GM18520 (cell line): Measurements from ENCODE around the gene SLC37A4.
"Not testable (repeated sequence)": the region's sequence is repeated elsewhere in the genome, so short reads cannot be mapped to it uniquely, and the experiment has no call there.

Source experiments
- ATAC-seq: cut with Tn5 transposase; IDR thresholded peaks from one replicate; pipeline ENCODE4 v1.9.1; 2021; ENCODE audit not compliant: unreplicated experiment

SLC37A4 gene

GRCh38 chr11:119042927-119043326 lies 12.2 kb upstream of the SLC37A4 start:
- ATAC-seq = no peak

GRCh38 chr11:119041821-119042514 lies 11.3 kb upstream of the SLC37A4 start:
- no peak for ATAC-seq

DNA sequence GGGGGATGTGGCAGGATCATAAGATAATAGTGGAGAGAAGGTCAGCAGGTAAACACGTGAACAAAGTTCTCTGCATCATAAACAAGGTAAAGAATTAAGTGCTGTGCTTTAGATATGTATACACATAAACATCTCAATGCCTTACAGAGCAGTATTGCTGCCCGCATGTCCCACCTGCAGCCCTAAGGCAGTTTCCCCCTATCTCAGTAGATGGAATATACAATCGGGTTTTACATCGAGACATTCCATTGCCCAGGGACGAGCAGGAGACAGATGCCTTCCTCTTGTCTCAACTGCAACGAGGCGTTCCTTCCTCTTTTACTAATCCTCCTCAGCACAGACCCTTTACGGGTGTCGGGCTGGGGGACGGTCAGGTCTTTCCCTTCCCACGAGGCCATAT lies 8.8 kb upstream of the SLC37A4 start:
- ATAC-seq = not testable (repeated sequence)

GRCh38 chr11:119038884-119039283 lies 8.2 kb upstream of the SLC37A4 start:
- no peak for ATAC-seq

DNA sequence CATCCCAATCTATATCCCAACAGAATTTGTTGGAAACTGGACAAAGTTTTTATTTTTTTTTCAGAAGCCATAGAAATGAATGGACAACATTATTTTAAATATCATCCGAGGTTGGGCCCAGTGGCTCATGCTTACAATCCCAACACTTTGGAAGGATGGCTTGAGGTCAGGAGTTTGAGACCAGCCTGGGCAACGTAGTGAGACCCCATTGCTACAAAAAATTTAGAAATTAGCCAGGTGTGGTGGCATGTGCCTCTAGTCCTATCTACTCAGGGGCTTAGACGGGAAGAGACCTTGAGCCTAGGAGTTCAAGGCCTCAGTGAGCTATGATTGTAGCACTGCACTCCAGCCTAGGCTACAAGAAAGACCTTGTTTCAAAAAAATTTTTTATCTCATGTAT lies 4.1 kb upstream of the SLC37A4 start:
- no peak for ATAC-seq

GRCh38 chr11:119033421-119033820 lies 2.7 kb upstream of the SLC37A4 start:
- not testable (repeated sequence) for ATAC-seq

- no peak for ATAC-seq
Observed at GRCh38 chr11:119031912-119032280, 1.2 kb upstream of the SLC37A4 start.

- no peak for ATAC-seq
Observed at GRCh38 chr11:119030029-119030328, 698 bp downstream of the SLC37A4 start.

- ATAC-seq = no peak
Observed at GRCh38 chr11:119029340-119030028, 1.2 kb downstream of the SLC37A4 start.

DNA sequence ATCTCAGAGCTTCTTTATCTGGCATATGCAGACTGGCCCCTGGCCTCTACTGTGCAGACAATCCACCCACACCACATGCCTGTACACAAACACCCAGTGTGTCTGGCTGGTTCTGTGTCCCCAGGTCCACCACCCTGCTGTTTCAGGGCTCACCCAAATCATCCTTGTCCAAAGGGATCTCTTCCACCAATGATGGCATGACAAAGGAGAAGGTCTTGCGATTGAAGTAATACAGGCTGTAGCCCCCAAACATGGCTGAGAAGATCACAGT lies 1.7 kb downstream of the SLC37A4 start:
- ATAC-seq = no peak

DNA sequence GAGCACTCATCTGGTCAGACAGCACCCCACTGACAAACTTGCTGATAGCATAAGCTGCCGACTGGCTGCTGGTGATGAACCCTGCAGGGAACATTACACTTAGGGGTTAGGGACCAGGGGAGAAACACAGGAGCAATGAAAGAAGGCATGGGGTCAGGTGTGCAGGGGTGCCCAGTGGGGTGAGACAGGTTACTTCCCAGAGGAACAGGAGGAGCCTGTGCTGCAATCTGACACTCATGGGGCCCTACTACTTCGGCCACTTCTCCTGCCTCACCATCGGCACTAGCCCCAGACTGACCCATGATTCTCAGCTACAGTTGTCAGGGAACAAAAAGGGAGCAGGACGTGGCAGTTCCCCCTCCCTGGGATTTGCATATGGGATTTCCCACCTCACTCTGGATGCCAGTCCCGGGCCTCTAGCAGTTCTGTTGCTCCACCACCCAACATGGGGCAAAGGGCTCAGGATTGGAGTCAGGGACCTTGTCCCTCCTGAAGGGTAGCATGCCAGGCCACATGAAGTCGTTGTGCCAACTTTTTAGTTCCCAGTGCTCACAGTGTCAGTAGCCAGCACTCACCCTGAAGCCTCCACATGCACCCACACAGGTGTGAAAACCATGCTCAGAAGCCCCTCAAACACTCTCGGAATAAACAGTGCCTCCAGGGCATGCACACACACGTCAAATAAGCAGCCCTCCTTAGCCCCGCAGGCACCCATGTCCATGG lies 2.2 kb downstream of the SLC37A4 start:
- no peak for ATAC-seq

DNA sequence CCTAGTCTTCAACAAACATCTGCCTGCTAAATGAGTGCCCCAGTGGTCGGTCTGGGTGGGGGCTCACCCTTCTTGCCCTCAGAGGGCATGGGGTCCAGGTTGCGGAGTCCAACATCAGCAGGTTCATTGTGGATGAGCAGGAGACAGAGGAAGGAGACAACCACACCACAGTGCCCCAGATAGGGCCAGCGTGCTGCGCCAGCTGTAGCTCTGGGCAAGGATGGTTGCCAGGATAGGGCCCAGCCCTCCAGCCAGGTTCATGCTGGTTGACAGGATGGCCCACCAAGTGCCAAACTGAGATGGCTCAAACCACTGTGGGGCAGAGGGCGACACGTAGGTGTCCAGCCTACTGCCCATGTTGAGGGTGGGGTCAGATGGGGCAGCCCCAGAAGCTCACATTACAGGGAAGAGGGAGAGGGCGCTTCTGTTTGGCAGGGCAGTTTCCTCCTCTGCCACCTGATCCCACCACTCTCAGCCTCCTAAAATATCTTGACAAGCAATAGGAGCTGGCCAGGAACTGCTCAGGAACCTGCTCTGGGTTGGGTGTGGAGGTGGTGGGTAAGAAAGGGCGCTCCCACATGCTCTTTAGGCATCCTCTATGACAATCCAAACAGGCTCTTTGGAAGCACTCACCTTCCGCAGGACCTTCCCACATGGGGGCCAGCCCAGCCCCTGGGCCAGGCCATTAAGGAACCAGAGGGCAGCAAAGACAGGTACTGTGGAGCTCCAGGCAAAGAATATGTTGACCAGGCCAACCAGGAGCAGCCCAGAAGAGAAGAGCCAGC lies 2.9 kb downstream of the SLC37A4 start:
- ATAC-seq = no peak

- ATAC-seq = no peak
Observed at GRCh38 chr11:119026970-119027369, 3.7 kb downstream of the SLC37A4 start.

DNA sequence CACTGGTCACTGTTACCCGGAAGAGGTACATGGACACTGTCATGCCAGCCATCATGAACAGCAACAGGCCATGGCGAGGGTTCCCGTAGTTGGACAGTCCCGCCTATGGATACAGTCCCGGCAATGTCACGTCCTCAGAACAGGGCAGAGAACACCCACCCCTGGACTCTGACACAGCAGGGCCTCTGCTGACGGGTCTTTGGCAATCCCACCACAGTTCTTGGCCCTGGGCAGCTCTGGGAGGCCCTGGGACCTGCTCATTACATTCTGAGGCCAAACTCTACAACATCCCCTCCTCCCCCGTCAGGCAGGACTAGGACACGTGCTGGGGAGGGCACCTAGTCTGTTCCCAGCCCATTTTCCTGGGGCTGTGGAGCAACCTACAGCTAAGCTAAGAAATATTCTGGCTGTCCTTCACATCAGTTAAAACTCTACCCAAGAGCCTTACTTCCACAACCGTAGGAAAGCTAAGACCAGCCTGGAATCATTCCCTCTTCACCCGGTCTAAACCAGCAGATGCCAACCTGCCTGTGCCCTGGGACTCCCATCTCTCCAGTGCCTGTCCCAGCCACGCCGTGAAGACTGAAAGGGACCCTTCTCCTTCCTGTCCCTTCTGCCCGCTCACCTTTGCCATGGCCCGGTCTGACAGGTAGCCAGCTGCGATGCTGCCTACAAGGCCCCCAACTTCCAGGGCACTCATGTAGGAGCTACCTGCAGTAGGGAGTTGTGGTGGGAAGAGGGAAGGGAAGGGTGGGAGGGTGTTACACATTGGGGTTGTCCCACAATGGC lies 4.5 kb downstream of the SLC37A4 start:
- no peak for ATAC-seq

DNA sequence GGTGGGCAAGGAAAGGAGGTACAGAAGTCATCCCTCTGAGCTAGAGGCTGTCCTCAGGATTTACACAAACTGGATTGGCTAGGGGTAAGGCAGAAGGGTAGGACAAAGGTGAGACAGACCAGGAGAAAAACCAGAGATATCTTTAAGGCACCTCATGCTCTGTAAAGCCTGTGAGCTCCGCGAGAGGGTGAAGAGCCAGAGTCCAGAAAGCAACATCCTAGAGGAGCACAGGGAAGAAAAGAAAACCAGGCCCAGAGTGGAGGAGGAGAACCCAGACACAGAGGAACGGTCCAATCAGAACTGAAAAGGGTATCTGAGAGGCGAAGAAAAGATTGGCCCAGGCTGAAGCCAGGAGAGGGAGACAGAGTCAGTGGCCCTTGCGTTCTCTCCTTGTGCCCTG lies 5.1 kb downstream of the SLC37A4 start:
- no peak for ATAC-seq

DNA sequence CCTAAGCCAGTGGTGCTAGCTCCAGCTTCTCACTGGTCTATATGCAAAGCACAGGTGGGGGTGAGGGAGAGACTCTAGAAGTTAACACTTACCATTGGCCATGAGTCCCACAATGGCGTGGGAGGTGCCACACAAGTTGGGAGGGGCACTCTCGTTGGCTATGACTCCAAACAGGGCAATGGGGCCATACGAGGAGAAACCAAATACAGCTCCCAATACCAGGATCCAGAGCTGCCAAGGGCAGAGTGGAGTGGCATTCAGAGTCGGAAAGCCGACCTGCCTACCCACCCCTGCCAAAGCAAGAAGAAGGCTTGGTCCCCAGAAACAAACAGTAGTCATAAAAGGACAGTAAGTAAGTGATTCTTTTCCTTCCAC lies 5.6 kb downstream of the SLC37A4 start:
- ATAC-seq = no peak

DNA sequence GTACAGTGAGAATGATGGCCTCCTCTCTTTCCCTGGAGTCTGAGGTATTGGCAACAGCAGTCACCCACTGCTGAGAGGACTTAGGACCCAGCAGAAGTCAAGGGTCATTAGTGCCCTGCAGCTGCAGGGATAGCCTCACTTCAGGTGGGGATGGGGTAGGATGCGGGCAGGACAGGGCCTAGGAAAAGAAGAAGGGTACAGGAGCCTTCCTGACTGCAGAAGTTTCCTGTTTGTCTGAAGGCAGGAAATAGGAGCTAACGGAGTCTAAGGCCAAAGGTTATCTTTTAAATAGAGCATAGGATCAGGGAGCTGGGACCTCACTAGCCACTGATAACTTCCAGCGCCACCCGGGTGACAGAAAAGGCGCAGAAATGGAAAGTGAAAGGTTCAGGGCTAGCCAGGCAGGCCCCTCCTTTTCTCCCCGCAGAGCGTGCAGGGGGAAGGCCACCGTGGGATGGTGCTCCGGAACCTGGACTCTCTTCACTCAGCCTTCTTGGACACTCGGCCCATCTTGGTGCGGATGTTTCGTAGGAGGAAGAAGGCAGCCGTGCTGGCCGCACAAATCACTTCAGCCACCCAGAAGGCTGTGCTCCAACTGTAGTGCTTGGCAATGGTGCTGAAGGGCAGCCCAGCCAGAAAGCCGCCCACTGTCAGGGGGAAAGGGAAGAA lies 6.1 kb downstream of the SLC37A4 start:
- ATAC-seq = no peak

DNA sequence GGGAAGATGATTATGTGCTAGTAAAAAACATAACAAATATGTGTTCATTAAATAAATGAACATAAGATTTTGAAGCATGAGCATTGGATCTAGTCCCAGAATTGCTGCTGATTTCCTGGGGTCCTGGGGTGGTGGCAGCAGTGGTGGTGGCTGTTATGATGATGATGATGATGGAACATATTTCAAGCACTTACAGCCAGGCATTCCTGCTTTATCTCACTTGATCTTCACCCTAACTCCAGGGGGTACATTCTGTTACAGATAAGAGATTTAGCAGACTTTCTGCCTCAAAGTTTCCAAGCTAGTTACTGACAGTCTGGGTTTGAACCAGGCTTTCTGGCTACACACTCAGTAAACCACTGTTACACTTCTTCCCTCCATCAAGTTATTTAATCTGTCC lies 6.9 kb downstream of the SLC37A4 start:
- no peak for ATAC-seq

- no peak for ATAC-seq
Observed at GRCh38 chr11:119021631-119022030, 9.0 kb downstream of the SLC37A4 start.

DNA sequence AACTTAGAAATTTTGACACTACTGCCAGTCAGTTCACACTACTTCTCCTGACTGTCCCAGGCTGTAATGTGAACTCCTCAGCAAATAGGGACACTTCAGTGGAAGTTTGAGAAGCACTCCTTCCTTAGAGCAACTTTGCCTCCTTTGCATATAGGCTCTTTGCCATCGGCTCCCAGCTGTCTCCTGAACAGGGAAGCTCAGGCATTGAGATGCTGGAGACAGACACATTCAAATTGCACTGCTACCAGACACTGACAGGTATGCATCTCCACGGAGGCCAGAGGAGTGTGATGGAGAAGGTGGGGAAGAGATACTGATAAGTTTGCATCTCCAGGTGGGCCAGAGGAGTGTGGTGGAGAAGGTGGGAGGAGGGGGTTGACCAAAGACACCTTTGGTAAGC lies 10.7 kb downstream of the SLC37A4 start:
- ATAC-seq = no peak
